Prostate gland (tissue), 2 donors: ENCODE results near the gene PGK1.

Experiments
- POLR2A ChIP-seq: fragments of 450-650 bp; IDR thresholded peaks from one replicate; pipeline ENCODE4 v1.6.1; 2016; ENCODE audit warnings: antibody characterized with exemption, mild to moderate bottlenecking
- POLR2AphosphoS5 ChIP-seq: sonication (generic); formaldehyde crosslinking; IDR thresholded peaks from one replicate; pipeline ENCODE4 v1.6.1; 2017; ENCODE audit warnings: antibody characterized with exemption
- TF ChIP-seq, protein P1 (sequence below), 4 experiments: fragments of 200-600 bp in 2 of 4; fragments of 450-650 bp in 2 of 4; sonication (generic) in 2 of 4; IDR thresholded peaks; 1 replicate in 3 of 4; 2 replicates in 1 of 4; pipeline ENCODE4 v1.5.1; 2016 to 2019; ENCODE audit warnings: antibody characterized with exemption in 4 of 4, mild to moderate bottlenecking in 2 of 4, moderate library complexity in 2 of 4

DNA sequence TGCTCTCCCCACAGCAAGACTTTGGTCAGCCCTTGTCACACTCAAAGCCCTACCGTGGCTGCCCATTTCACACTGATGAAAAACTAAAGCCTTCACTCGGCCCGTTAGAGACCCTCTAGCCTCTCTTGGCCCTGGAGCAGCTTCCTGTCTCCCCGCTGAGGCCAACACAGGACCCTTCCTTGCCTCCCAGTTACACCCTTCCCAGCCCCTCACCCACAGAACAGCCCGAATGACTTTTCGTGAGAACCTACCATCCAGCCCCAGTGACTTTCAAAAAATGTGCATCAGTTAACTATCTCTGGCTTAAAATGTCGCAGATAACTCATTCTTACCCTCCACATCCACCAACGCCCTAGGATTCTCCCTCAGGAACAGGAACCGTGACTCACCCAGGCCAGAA lies 36.2 kb downstream of the PGK1 start:
- TF ChIP-seq POLR2A (no peak), POLR2AphosphoS5 (no peak)
- TF ChIP-seq, protein P1, sequence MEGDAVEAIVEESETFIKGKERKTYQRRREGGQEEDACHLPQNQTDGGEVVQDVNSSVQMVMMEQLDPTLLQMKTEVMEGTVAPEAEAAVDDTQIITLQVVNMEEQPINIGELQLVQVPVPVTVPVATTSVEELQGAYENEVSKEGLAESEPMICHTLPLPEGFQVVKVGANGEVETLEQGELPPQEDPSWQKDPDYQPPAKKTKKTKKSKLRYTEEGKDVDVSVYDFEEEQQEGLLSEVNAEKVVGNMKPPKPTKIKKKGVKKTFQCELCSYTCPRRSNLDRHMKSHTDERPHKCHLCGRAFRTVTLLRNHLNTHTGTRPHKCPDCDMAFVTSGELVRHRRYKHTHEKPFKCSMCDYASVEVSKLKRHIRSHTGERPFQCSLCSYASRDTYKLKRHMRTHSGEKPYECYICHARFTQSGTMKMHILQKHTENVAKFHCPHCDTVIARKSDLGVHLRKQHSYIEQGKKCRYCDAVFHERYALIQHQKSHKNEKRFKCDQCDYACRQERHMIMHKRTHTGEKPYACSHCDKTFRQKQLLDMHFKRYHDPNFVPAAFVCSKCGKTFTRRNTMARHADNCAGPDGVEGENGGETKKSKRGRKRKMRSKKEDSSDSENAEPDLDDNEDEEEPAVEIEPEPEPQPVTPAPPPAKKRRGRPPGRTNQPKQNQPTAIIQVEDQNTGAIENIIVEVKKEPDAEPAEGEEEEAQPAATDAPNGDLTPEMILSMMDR (IDR thresholded peaks at IDR 0.05) = no peak
